ENCODE data around the gene THOC3. TPM values are rescaled to one million over a fixed set of nuclear protein-coding genes. Genes with fewer than 3 reads are reported as not detected.
"Not testable (repeated sequence)": the region's sequence is repeated elsewhere in the genome, so short reads cannot be mapped to it uniquely, and the experiment has no call there.

THOC3 gene
- total RNA-seq, 1 donor from 2014 or later: 10.0 TPM

GRCh38 chr5:175951339-175951969 lies 16.7 kb downstream of the THOC3 start:
- DNase-seq (ENCODE audit: missing footprints); intact Hi-C loops (cut with DNase I): not testable (repeated sequence)
- ATAC-seq: peak; percentile 83

DNA sequence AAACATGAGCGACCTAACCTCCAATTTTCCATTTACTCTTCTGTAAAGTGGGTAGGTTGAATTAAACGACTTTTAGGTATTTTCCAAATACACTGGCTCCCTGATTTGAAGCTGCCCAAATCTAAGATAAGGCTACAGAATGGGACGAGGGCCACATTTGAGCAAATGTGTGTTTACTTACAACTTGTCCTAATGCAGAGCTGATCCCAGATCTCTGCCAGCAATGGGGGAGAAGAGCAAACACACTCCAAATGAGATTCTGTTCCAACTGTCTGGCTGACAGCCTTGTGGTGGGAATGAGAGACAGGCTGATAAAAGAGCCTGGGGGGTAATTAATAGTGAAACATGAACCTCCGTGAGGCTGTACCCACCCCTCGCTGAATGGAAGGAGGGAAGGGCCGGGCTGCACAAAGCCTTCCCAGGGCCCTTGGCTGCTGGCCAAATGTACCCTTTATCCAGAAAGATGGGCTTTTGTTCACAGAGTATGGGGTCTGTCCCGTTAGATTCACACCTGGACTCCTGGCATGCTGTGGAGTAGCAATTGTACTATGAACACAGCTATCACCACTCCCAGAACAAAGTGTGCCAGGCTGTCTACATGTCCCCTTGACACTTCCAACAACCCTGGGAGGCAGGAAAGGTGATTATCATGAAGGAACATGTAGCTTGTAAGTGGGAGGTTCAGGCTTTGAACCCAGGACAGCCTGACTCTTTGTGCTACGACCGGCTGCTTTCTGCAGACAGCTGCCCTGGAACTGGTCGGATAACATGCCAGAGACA lies 19.6 kb downstream of the THOC3 start:
- DNase-seq (ENCODE audit: missing footprints); intact Hi-C loops (cut with DNase I): not testable (repeated sequence)
- peak; percentile 63 for ATAC-seq

GRCh38 chr5:175943253-175943652 lies 24.9 kb downstream of the THOC3 start:
- DNase-seq (ENCODE audit: missing footprints); ATAC-seq; intact Hi-C loops (cut with DNase I): not testable (repeated sequence)

GRCh38 chr5:175940632-175941031 lies 27.5 kb downstream of the THOC3 start:
- ATAC-seq; DNase-seq (ENCODE audit: missing footprints); intact Hi-C loops (cut with DNase I): not testable (repeated sequence)

DNA sequence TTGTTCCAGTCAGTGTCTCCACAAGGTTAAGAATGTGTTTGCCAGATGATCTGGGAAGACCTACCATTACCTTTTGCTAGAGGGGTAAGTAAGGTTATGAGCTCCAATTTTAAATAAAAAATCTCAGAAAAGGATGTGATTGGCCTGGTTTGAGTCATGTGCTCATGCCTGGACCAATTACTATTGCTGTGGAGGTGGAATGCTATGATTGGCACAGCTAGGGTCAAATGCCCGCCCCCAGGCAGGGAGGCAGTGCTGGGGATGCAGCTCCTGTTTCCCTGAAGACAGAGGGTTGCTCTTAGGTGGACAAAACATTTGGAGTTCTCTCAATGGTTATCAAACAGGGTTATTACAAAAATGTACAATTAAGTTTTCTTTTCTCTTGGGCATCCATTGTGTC lies 29.6 kb downstream of the THOC3 start:
- DNase-seq (ENCODE audit: missing footprints); intact Hi-C loops (cut with DNase I); ATAC-seq: not testable (repeated sequence)

GRCh38 chr5:175928752-175929151 lies 39.4 kb downstream of the THOC3 start:
- ATAC-seq; intact Hi-C loops (cut with DNase I): not testable (repeated sequence)

GRCh38 chr5:175925106-175925505 lies 43.0 kb downstream of the THOC3 start:
- ATAC-seq; DNase-seq (ENCODE audit: missing footprints); intact Hi-C loops (cut with DNase I): not testable (repeated sequence)

More at GRCh38 chr5:175928752-175929151, 39.4 kb downstream of the THOC3 start:
- not testable (repeated sequence) for DNase-seq (ENCODE audit: missing footprints)

DNA sequence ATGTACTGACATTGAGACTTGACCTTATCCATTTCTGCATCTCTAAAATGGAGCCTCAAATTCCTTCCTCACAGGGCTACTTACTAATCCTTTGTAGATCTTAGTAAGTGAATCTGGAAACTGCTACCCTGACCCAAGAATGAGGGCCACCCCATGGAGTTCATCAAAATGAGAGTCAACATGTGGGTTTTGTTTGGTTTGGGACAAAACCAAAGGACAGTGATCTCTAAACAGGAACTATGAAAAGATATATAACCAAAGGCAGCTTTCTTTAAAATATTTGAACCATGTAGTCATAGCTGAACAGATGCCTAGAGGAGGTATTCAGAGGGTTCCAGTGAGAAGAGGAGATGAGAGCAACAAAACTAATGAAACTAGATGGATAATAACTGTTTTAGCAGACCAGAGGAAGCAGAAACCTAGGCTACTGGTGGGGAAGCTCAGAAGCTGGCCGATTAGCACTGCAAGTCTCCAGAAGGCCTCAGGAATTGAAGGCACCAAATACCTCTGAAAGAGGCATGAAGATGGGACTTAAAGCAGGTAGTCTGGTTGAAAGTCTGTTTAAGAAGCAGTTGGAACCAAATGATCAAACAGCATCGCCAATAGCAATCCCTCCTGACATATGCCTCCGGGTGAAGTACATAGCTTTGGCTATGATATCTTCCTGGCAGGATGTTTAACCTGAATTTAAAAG lies 45.8 kb downstream of the THOC3 start:
- intact Hi-C loops (cut with DNase I): no loop called here
- ATAC-seq (no peak), DNase-seq (ENCODE audit: missing footprints) (no peak)

DNA sequence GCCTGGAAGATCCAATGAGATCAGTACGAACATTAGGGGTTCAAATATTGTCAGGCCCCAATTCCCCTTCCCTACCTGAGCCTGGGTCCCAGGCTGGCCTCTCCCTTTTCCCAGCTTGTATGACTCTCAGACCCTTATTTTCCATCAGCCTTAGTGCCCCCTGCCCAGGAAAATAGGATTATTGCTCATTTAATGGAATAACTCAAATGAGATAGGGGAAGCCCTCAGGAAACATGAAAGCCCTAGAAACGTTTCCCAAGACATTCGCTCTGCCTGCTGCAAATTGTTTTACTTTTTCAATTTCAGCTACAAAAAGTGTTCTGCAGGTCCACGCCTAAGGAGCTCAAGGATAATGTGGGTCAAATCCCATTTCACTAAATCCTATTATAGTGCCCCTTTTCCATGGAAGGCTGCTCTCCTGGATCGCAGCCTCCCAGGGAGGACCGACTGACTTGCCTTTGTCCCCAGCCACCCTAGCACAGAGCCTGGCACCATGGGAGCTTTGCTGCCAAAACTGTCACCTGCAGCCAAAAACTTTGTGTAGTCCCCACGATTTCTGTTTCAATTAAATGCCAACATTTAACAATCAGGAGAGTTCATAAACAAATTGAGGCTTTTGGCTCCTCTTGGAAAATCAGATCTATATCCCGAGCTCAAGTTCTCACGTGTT lies 46.9 kb downstream of the THOC3 start:
- DNase-seq (ENCODE audit: missing footprints) (no peak), ATAC-seq (no peak)
- intact Hi-C loops (cut with DNase I): no loop called here

- DNase-seq (ENCODE audit: missing footprints) (no peak), ATAC-seq (no peak)
- intact Hi-C loops (cut with DNase I): no loop called here
Measured at GRCh38 chr5:175920231-175920811, 47.8 kb downstream of the THOC3 start.

GRCh38 chr5:175915066-175916037 lies 52.8 kb downstream of the THOC3 start:
- intact Hi-C loops (cut with DNase I); DNase-seq (ENCODE audit: missing footprints); ATAC-seq: not testable (repeated sequence)

DNA sequence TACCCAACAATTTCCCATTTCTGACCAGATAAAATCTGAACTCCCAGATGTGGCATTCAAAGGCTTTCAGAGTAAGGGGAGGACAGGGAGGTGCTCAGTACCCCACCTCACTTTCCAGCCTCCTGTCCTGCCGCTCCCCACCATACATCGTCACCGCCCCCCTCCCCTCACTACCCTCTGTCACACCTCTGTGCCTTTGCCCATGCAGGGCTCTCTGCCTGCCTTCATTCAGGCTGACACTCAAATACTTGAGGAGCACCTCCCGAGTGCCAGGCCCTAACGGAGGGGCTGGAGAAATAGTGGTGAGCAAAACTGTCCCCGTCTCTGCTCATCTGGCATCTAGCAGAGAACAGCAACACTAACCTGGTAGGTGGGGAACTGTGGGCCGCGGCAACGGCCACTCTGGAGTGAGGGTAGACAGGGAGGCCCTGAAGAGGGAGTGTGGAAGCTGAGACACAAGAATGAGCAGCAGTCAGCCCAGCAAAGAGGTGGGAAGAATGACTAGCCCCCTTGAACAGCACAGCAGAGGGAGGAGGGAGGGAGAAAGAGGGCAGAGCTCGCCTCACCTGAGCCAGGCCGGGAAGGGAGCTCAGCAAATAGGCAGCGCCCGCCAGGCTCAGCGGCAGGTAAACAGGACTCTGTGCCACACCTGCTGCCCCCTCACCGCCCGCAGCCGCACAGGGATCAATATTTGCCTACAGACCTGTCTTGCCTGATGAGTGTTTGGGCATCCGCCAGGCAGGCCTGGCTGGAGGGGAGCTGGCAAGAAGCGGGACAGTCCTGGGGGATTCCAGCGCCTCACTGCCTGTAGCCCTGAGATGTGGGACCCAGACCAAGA lies 54.1 kb downstream of the THOC3 start:
- DNase-seq (ENCODE audit: missing footprints); intact Hi-C loops (cut with DNase I); ATAC-seq: not testable (repeated sequence)

- ATAC-seq; intact Hi-C loops (cut with DNase I); DNase-seq (ENCODE audit: missing footprints): not testable (repeated sequence)
Measured at GRCh38 chr5:175910072-175910471, 58.0 kb downstream of the THOC3 start.
